ENCODE results near the gene CDH18. TPM values are rescaled to one million over a fixed set of nuclear protein-coding genes. Genes with fewer than 3 reads are reported as not detected.

CDH18 gene
- total RNA-seq, 1 donor, result 16.6 TPM

GRCh38 chr5:19701731-19702130 lies 286.3 kb downstream of the CDH18 start:
- no peak for TF ChIP-seq CTCF (IDR thresholded peaks at IDR 0.05; ENCODE audit: insufficient read depth, low read length)
- DNase-seq (ENCODE audit: low read depth), result no peak

GRCh38 chr5:19694949-19695611 lies 292.9 kb downstream of the CDH18 start:
- H3K4me3 ChIP-seq (ENCODE audit: low read depth, low read length), result no peak overlapping the region
- no peak for TF ChIP-seq CTCF (IDR thresholded peaks at IDR 0.05; ENCODE audit: insufficient read depth, low read length)
- no peak for DNase-seq (ENCODE audit: low read depth)

More at GRCh38 chr5:19701731-19702130, 286.3 kb downstream of the CDH18 start:
- no peak overlapping the region for H3K4me3 ChIP-seq (ENCODE audit: low read depth, low read length)

GRCh38 chr5:19690978-19691377 lies 297.0 kb downstream of the CDH18 start:
- TF ChIP-seq CTCF (IDR thresholded peaks at IDR 0.05; ENCODE audit: insufficient read depth, low read length), result no peak
- no peak for DNase-seq (ENCODE audit: low read depth)
- H3K4me3 ChIP-seq (ENCODE audit: low read depth, low read length), result no peak overlapping the region

- no peak overlapping the region for H3K4me3 ChIP-seq (ENCODE audit: low read depth, low read length)
- DNase-seq (ENCODE audit: low read depth), result no peak
- TF ChIP-seq CTCF (IDR thresholded peaks at IDR 0.05; ENCODE audit: insufficient read depth, low read length), result no peak
Observed at GRCh38 chr5:19685473-19685872, 302.5 kb downstream of the CDH18 start.

GRCh38 chr5:19676895-19677294 lies 311.1 kb downstream of the CDH18 start:
- no peak overlapping the region for H3K4me3 ChIP-seq (ENCODE audit: low read depth, low read length)
- TF ChIP-seq CTCF (IDR thresholded peaks at IDR 0.05; ENCODE audit: insufficient read depth, low read length), result no peak
- peak; percentile 8 for DNase-seq (ENCODE audit: low read depth)

- no peak for DNase-seq (ENCODE audit: low read depth)
- no peak overlapping the region for H3K4me3 ChIP-seq (ENCODE audit: low read depth, low read length)
- no peak for TF ChIP-seq CTCF (IDR thresholded peaks at IDR 0.05; ENCODE audit: insufficient read depth, low read length)
Observed at GRCh38 chr5:19660679-19661078, 327.3 kb downstream of the CDH18 start.

- TF ChIP-seq CTCF (IDR thresholded peaks at IDR 0.05; ENCODE audit: insufficient read depth, low read length), result no peak
- no peak overlapping the region for H3K4me3 ChIP-seq (ENCODE audit: low read depth, low read length)
- DNase-seq (ENCODE audit: low read depth), result no peak
Observed at GRCh38 chr5:19655627-19656026, 332.4 kb downstream of the CDH18 start.

Data from fibroblast of the aortic adventitia (primary cell).